NK-92 (cell line): ENCODE measurements around the gene MRPL19.
A peak's percentile ranks its signal among the peaks of the same experiment; 100 is the strongest.
"Not testable (repeated sequence)": the region's sequence is repeated elsewhere in the genome, so short reads cannot be mapped to it uniquely, and the experiment has no call there.

Source experiments
- DNase-seq: peaks from one replicate; lab custom pipeline; 2025; ENCODE audit not compliant: unreplicated experiment; lab: John Stamatoyannopoulos, UW

Gene MRPL19

DNA sequence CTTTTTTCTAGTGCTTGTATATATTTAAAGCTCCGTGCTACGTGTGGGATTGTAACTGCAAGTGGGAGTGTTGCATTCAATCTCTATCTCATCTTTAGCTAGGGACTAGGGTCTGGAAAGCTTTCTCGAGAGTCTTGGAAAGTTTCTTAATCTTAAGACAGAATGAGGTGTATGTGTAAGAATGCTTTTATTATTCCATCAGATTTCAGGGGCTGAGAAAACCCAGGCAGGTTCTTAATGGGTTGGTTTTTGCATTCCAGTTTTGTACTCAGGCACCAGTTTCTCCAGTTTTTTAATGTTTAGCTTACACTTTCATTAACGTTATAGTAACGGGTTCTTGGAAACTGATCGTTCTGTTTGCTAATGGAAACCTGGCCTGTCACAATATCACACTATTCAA lies 20.3 kb downstream of the MRPL19 start:
- DNase-seq = no peak

DNA sequence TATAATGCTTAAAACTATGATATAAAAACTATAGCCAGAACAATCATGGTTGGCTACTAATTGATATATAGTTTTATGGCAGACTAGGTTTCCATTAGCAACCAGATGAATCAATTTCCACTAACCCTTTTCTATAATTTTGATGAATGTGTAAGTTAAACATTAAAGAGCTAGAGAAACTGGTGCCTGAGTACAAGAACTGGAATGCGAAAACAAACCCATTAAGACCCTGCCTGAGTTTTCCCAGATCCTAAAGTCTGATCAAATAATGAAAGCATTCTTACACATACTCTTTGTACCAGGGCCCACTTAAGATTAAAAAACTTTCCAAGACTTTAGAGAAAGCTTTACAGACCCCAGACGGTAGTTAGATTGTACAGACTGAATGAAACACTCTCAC lies 21.3 kb downstream of the MRPL19 start:
- DNase-seq = no peak

DNA sequence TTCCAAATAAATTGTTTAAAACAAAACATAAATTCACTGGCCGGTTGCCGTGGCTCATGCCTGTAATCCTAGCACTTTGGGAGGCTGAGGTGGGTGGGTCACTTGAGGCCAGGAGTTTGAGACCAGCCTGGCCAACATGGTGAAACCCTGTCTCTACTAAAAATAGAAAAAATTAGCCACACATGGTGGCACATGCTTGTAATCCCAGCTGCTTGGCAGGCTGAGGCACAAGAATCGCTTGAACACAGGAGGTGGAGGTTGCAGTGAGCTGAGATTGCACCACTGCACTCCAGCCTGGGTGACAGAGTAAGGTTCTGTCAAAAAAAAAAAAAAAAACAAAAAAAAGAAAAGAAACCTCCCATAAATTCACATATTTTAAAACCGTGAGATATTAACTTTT lies 28.8 kb downstream of the MRPL19 start:
- DNase-seq = not testable (repeated sequence)

DNA sequence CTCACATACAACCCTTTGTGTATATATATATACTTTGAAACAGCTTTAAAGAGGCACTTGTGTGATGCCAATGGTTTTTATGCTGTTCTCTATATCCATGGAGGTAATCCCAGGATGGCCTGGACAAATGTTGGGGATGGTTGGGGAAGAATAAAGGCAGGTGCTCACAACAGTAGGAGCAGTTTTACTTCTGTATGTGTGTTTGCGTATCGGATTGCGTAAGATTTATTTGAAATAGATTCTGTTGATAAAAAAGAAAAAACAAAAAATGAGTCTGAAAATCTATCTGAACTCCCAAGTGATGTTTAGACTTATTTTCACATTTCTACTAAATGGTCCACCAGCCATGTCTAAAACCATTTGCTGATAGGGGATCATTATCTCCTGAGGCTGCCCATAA lies 29.3 kb downstream of the MRPL19 start:
- no peak for DNase-seq

DNA sequence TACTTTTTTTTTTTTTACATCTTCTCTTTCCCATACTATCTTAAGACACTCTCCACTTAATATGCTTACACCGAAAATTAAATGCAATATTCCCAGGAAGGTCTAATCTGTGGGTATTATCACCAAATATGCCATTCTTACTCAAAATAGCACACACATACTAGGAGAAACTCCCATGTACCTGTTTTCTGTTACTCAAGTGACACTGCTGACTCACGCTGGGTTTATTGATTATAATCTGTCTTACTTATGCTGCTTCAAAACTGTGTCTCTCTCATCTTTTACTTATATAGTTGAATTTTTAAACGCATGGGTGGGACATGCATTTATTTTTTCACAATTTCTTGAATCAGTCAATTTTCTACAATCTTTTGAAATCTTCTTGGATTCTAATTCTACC lies 29.9 kb downstream of the MRPL19 start:
- no peak for DNase-seq

DNA sequence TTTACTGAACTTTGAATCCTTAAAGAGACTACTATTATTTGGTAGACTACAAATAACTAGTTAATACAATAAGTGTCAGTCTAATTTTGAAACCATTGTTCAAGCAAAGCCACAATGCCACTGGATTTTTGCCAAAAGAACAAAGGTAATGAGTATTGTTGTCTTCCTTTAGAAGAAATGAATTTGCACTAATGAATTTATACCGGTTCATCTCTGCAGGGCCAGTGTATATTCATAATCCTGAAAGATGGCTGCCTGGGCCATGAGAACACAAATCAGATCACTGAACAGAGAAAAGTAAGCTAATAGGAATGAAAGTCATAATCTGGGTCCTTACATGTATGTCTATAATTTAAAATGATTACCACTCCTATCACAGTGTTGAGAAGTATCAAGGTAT lies 33.0 kb downstream of the MRPL19 start:
- no peak for DNase-seq

DNA sequence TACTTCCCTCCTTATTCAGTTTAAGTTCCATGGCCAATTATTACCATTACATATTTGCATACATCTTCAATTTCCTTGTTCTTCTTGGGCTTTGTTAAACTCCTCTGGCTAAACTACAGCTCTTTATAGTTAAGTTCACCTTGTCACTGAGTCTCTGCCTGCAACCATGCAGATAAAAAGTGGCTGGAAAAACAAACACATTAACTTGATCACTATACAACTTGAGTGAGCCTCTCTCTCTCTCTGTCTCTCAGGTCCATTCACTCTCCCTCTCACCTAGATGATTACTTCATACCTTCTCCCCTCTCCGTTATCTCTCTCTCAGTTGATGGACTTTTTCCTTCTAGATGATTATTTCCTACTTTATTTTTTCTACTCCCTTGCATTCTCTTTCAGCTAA lies 33.8 kb downstream of the MRPL19 start:
- no peak for DNase-seq

DNA sequence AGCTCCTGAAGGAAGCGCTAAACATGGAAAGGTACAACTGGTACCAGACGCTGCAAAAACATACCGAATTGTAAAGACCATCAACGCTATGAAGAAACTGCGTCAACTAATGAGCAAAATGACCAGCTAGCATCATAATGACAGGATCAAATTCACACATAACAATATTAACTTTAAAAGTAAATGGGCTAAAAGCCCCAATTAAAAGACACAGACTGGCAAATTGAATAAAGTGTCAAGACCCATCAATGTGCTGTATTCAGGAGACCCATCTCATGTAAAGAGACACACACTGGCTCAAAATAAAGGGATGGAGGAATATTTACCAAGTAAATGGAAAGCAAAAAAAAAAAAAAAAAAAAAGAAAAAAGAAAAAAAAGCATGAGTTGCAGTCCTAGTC lies 36.8 kb downstream of the MRPL19 start:
- DNase-seq = not testable (repeated sequence)

DNA sequence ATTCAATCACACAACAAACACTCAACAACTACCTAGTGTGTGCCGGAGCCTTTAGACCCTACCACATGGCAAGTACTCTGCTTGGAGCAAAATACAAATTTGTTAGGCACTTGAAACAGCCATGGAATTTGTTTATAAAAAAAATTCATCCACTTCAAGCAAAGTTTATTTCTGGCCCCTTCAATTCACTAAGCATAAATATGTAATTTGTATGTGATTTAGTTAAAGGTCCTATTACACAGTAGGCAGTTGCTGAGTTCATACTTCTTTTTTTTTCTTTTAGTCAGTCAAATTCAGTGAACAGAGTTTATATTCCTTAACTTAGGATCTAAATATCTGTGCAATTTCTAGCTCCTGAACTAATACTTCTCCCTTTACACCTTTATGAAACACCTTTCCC lies 41.6 kb downstream of the MRPL19 start:
- DNase-seq = no peak

DNA sequence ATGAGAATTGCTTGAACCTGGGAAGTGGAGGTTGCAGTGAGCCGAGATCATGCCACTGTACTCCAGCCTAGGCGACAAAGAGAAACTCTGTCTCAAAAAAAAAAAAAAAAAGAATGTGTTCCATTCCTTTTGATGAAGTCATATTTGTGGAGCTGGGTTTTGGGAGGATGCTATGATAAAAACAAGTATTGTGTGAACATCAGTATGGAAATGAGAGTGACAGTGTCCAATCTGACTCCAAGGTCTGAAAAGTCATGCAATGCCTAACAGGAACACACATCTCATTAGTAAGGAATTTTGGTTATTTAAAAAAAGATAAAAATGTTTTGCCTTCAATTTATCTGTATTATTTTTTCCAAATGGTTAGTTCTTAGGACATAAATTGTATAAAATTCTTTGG lies 52.3 kb downstream of the MRPL19 start:
- DNase-seq = no peak

DNA sequence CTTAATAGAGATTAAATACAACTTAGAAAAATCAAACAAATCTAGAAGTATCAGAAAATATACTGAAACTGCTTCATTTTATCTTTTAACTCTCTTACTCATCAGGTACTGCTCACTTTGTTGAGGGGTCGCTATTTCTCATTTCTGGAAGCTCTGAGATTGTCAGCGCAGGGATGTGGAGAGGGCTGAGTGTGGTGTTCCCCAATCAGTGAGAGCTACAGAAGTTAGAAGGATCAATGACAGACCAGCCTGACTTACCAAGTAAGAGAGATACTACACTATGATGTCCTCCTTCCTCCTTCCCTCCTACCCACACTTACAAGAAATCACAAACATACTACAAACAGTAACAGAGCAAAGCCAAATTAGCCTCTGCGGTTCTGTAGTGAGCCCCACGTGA lies 56.0 kb downstream of the MRPL19 start:
- DNase-seq = no peak

DNA sequence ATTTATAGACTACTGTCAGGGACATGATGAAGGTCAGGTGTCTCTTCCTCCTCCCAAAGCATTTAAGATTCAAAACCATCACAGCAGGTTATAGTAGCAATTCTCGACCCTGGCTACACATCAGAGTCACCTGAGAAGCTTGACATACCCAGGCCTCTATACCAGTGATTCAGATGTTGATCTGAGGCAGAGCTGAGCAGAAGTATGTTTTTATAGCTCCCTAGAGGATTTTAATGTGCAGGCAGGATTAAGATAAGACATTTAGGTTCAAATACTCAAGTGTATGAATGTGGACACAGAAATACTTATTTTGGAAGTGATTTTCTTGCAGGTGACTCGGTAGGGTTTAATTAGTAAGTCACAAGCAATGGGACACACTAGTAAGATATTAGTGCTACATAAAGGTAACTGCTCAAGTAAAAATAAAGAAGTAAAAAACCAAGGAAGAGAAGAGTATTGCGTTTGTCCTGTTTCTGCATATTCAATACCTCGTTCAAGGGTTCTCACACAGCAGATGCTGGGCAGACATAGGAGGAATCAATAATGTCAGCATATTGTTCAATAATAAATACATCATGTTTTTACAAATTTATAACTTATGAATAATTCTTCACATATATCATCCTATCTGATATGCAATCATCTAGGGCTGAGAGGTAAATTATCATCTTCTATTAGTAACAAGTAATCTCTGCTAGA lies 57.2 kb downstream of the MRPL19 start:
- no peak for DNase-seq

DNA sequence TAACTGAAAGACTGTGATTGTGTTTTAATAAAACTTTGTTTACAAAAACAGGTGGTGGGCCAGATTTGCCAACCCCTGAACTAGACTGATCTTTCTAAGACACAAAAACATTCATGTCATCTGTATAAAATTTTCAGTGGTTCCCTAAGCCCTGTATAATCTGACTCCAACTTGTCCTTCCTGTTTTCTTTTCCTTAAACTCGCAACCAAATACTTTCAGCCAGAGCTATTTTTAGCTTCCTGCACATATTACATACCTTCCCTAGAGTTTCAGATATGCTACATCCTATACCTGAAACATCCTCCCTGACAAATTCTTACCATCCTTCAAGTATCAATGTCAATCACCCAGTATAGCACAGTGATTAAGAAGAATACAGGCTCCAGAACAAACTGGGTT lies 59.3 kb downstream of the MRPL19 start:
- no peak for DNase-seq

DNA sequence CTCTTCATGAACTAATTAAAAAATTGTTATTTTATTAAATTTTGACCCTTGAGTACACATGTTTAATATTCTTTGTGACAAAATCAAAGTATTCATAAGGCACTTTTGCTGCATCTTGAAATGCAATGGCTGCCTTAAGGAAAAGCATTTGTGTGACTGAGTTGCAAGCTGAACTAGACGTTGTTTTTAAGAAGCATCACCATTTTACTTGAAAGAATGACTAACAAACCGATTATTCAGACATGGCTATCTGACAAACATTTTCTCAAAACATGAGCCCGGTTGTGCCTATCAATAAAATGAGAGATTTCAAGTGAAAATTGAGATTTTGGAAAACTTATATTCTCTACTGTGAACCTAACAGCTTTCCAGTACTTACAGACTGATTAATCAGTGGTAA lies 61.3 kb downstream of the MRPL19 start:
- no peak for DNase-seq

DNA sequence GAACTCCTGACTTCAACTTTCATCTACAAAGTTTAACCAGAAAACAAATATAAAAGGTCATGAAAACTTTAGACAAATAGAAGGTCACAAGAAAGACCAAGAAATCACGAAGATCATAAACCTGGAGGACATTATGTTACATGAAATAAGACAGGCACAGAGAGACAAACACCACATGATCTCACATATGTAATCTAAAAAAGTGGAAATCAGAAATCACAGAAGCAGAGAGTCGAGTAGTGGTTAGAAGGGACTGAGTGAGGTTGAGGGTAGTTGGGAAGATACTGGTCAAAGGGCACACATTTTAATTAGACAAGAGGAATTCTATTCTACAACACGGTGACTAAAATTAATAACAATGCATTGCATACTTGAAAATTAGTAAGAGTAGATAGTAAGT lies 62.7 kb downstream of the MRPL19 start:
- DNase-seq = no peak

DNA sequence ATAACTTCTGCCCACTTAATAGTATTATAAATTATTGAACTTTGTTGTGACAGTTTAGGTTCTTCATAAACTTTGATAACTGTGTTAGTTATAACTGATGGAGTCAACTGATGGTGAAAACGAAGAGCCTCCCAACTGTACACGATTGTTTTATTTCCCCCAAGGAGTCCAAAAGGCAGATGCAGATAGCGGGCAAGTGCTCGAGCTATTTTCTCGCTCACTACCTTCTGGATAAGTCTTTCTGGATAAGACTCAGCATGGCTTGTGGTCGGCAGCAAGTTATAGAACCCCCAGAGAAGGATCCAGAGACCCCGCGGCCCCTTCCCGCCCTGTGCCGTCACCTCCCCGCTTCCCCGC lies 63.6 kb downstream of the MRPL19 start:
- no peak for DNase-seq

DNA sequence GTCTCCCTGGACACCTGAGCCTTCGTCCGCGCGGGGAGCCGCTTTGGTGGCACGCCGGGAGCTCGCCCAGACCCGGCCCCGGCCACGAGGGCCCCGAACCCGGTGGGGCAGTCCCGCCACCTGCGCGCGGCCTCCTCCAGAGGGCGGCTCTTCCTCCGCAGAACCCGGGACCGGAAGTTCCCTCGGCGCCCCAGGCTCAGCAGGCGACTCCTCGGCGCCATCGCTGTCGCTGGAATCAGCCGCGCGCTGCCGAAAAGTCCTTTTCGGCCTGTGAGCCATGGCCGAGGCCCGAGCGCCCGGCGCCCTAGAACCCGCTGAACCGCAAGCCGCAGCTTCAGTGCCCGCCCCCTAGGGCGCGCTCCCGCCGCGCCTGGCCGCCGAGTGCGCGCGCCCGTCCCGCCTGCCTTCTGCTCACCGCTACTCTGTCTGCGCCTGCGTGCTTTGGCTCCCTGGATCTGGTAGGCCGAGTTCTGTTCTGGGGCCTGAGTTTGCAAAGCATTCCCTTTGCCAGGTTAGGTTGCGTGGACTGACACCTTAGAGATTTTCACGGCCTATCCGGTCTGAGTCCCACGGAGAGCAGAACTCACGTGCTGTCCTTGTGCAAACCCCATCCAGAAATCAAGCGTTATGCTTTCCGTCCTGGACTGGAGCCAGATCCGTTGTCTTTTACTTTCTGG lies 64.1 kb downstream of the MRPL19 start, which contains the start of gene GCFC2:
Gene GCFC2 (minus strand): TSS at position 339 of the 677 bp plus-strand sequence. CDS start 60 bp downstream, at position 279.
- DNase-seq = peak; percentile 8

DNA sequence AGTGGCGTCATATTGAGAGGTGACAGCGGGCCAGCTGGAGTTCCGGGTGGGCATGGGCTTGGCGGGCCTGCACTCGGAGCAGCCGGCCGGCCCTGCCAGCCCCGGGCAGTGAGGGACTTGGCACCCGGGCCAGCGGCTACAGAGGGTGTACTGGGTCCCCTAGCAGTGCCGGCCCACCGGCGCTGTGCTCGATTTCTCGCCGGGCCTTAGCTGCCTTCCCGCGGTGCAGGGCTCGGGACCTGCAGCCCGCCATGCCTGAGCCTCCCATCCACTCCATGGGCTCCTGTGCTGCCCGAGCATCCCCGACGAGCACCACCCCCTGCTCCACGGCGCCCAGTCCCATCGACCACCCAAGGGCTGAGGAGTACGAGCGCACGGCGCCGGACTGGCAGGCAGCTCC lies 65.0 kb downstream of the MRPL19 start:
- DNase-seq = not testable (repeated sequence)

DNA sequence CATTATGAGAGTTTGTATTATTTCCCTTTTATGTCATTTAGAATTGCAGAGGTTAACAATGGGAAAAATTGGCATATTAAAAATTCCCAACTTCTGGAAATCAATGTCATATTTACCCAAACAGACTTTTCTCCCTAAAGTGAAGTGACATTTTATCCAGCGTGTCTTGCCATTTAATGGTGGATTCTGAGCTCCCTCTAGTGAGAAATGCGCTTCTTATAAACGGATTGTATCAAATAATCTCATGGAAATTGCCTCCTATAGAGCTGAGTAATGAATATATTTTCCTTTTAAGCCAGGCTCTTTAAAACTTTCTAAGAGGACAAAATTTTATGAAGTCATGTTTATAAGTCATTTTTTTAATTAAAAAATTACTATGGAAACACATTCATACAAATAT lies 69.8 kb downstream of the MRPL19 start:
- DNase-seq = no peak

DNA sequence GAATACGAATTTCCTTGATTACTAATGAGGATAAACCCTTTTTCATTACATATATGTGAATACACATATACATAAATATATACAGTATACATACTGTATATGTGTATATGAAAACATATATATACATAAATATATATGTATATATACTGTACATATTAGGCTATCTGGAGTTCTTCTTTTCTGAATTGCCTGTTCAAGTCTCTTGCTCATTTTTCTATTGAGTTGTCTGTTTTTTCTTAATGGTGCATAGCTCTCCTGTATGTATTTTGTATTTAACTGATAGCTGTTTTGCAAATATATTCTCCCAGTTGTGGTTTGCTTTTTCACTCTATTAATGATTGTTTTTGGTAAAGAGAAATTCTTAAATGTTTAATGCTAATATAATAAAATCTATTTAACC lies 73.0 kb downstream of the MRPL19 start:
- no peak for DNase-seq

DNA sequence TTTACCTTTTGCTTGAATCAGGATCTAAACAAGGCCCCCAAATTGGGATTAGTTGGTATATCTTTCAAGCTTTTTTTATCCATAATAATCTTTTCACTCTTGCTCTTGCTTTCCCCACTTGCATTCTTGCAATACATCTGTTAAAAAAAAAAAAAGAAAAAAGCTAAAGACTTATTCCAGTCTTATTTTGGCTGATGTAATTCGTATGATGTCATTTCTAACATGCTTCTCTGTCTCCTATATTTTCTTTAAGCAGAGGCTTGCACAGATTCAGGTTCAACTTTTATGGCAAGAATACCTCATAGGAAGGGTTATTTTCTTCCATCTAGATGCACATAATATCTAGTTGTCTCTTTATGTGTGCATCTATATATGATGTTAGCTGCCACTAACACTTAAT lies 73.9 kb downstream of the MRPL19 start:
- no peak for DNase-seq

DNA sequence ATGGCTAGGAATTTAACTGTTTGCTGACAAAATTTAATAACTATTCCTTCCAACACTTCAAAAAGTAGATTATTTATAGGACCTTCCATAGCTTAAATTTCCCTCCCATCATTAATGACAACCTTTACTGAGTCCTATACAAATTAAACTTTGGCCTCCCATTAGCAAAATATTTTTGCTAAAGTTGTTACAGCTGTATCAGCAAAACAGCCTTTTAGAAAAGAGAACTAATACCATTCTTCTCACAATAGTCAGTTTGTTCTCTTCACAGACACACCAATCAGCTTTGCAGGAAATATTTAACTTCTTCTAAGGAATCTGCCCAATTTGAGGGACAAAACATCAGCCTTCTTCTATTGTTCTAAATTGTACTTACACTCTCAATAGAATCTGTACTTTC lies 76.1 kb downstream of the MRPL19 start:
- no peak for DNase-seq
